Caco-2 (cell line): Measurements from ENCODE around the gene CEL. TPM values are rescaled to one million over a fixed set of nuclear protein-coding genes. Genes with fewer than 3 reads are reported as not detected.

Source experiments
- BruUV-seq: library from RNA; stranded (reverse); fragments of 400-500 nt; replicated peaks from 2 replicates; lab custom pipeline; 2021; lab: Mats Ljungman, UMichigan
- CTCF ChIA-PET: fragments of 300-600 bp; sonication (Branson Sonifier 250); formaldehyde crosslinking; loops from one replicate; lab custom pipeline; 2022; ENCODE audit warnings: antibody characterized with exemption; lab: Charles Lee
- POLR2A ChIA-PET: fragments of 300-600 bp; sonication (Branson Sonifier 250); formaldehyde crosslinking; loops from one replicate; lab custom pipeline; 2022; ENCODE audit warnings: antibody characterized with exemption; lab: Charles Lee
- DNase-seq, 2 experiments: peaks; one replicate each; pipeline versions ENCODE4 v3.0.0 to v3.0.0-alpha.2; 2020 to 2022
- H3K27me3 ChIP-seq: replicated peaks from 2 replicates; pipeline ENCODE4 v1.6.0; 2011; ENCODE audit warnings: low read length; ENCODE audit not compliant: control insufficient read depth, insufficient read depth
- H3K36me3 ChIP-seq: 2 replicates; pipeline ENCODE4 v1.5.1; 2011; ENCODE audit warnings: low read length; ENCODE audit not compliant: control insufficient read depth, insufficient read depth
- H3K4me1 ChIP-seq: fragments of 250-450 bp; sonication (Bioruptor Pico); 2 replicates; pipeline ENCODE4 v1.5.1; 2020; ENCODE audit warnings: mild to moderate bottlenecking
- H3K4me3 ChIP-seq: 2 replicates; pipeline ENCODE4 v1.5.1; 2011; ENCODE audit warnings: low read depth, mild to moderate bottlenecking, control low read depth, low read length
- H3K9me3 ChIP-seq: fragments of 250-450 bp; sonication (Bioruptor Pico); 2 replicates; pipeline ENCODE4 v1.5.1; 2020; ENCODE audit warnings: mild to moderate bottlenecking, moderate library complexity
- H3K27ac Mint-ChIP-seq: one replicate; pipeline ENCODE4 v1.8.0; 2022; ENCODE audit warnings: mixed read lengths; ENCODE audit not compliant: unreplicated experiment
- H3K27me3 Mint-ChIP-seq: one replicate; pipeline ENCODE4 v1.8.0; 2022; ENCODE audit warnings: mixed read lengths; ENCODE audit not compliant: insufficient read depth, unreplicated experiment
- H3K36me3 Mint-ChIP-seq: one replicate; pipeline ENCODE4 v1.8.0; 2022; ENCODE audit warnings: mild to moderate bottlenecking, mixed read lengths; ENCODE audit not compliant: insufficient read depth, unreplicated experiment
- H3K4me1 Mint-ChIP-seq: one replicate; pipeline ENCODE4 v1.8.0; 2022; ENCODE audit warnings: low read depth, mixed read lengths; ENCODE audit not compliant: unreplicated experiment
- H3K4me3 Mint-ChIP-seq: one replicate; pipeline ENCODE4 v1.8.0; 2022; ENCODE audit warnings: mild to moderate bottlenecking, moderate library complexity, mixed read lengths; ENCODE audit not compliant: unreplicated experiment
- H3K9me3 Mint-ChIP-seq: one replicate; pipeline ENCODE4 v1.8.0; 2022; ENCODE audit warnings: mixed read lengths; ENCODE audit not compliant: unreplicated experiment
- CTCF ChIP-seq, 2 experiments: fragments of 200-600 bp in 1 of 2; IDR thresholded peaks; 1 replicate in 1 of 2; 2 replicates in 1 of 2; pipeline versions ENCODE4 v1.5.1 to v1.8.0; 2011 to 2022; ENCODE audit warnings: antibody characterized with exemption in 1 of 2, control low read depth in 1 of 2, inconsistent platforms in 1 of 2, low read depth in 1 of 2, low read length in 1 of 2, mild to moderate bottlenecking in 1 of 2, moderate library complexity in 1 of 2; ENCODE audit not compliant: insufficient read depth in 1 of 2, severe bottlenecking in 1 of 2, unreplicated experiment in 1 of 2
- intact Hi-C: fragments of 100-400 bp; cut with micrococcal nuclease; formaldehyde crosslinking; loops from one replicate; pipeline ENCODE4 v1.10.0; 2022; ENCODE audit not compliant: unreplicated experiment
- total RNA-seq: library from RNA; stranded (reverse); gene quantifications from 2 replicates; pipeline ENCODE4 v1.2.3, GENCODE V29; 2022

CEL gene
- total RNA-seq, 1 experiment from 2014 or later = 2.0 TPM

DNA sequence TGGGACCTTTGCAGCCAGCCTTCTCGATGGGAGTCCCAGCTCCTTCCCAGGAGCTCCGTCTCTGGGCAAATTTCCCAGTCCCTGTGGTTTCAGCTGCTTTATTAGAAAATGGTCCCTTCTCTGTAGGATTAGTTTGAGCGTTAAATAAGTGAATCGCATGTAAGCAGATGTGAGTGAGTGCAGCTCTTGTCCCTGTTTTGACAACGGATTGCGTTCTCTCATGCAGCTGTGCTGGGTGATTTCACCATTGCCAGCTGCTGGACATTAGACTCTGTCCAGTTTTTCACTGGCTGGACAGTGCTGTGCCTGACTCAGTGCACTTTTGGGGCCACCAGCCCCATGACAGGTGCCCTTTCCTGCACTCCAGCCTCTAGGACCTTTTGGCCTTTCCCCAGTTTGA lies 11.6 kb upstream of the CEL start:
- no peaks in the 10 kb centered on the region for H3K27me3 Mint-ChIP-seq
- Histone ChIP-seq H3K4me3 (no peak overlapping the region), H3K4me1 (no peaks in the 10 kb centered on the region), H3K36me3 (0 out of 2 replicates have a peak, but pooled peaks cover 1% of the 10 kb centered on the region), H3K27me3 (no peaks in the 10 kb centered on the region), H3K9me3 (no peaks in the 10 kb centered on the region)
- H3K27ac Mint-ChIP-seq = peak overlapping the region; percentile 48
- no peak for TF ChIP-seq CTCF (IDR thresholded peaks at IDR 0.05; ENCODE audit: insufficient read depth in 1 of 2, low read depth in 1 of 2, low read length in 1 of 2, severe bottlenecking in 1 of 2, unreplicated experiment in 1 of 2)
- H3K4me1 Mint-ChIP-seq = peaks cover 6% of the 10 kb centered on the region
- H3K4me3 Mint-ChIP-seq = no peak overlapping the region
- no peak for DNase-seq
- POLR2A ChIA-PET = no interaction called here
- no TSS peak for BruUV-seq
- CTCF ChIA-PET = no interaction called here
- H3K9me3 Mint-ChIP-seq = no peaks in the 10 kb centered on the region
- intact Hi-C loops = no loop called here
- peaks cover 60% of the 10 kb centered on the region for H3K36me3 Mint-ChIP-seq

DNA sequence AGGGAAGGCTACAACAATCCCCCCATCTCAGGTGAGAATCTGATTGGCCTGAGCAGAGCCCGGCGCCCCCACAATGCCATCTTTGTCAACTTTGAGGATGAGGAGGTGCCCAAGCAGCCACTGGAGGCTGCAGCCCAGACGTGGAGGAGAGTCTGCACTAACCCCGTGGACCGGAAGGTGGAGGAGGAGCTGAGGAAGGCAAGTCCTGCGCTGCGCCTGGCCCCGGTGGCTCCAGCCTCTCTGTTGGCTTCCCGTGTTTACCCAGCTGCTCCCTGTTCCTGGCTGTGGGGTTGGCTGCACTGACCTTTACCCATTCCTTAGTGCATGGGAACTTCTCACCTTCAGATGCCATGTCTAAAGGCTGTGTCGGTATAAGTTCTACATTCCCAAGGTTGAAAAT lies 11.0 kb upstream of the CEL start:
- Histone ChIP-seq H3K4me3 (no peak overlapping the region), H3K27me3 (no peaks in the 10 kb centered on the region), H3K4me1 (no peaks in the 10 kb centered on the region), H3K36me3 (0 out of 2 replicates have a peak, but pooled peaks cover 1% of the 10 kb centered on the region), H3K9me3 (no peaks in the 10 kb centered on the region)
- no TSS peak for BruUV-seq
- peak overlapping the region; percentile 48 for H3K27ac Mint-ChIP-seq
- no peaks in the 10 kb centered on the region for H3K9me3 Mint-ChIP-seq
- CTCF ChIA-PET = interaction anchor here (1.0 kb wide), 1 partner anchor 94 kb away, joined by 3 read pairs; no protein-coding TSS in a partner anchor
- POLR2A ChIA-PET = no interaction called here
- peaks cover 6% of the 10 kb centered on the region for H3K4me1 Mint-ChIP-seq
- intact Hi-C loops = no loop called here
- H3K4me3 Mint-ChIP-seq = no peak overlapping the region
- no peaks in the 10 kb centered on the region for H3K27me3 Mint-ChIP-seq
- H3K36me3 Mint-ChIP-seq = peaks cover 61% of the 10 kb centered on the region
- TF ChIP-seq CTCF (IDR thresholded peaks at IDR 0.05; ENCODE audit: insufficient read depth in 1 of 2, low read depth in 1 of 2, low read length in 1 of 2, severe bottlenecking in 1 of 2, unreplicated experiment in 1 of 2) = no peak
- no peak for DNase-seq

- DNase-seq = no peak
- Histone ChIP-seq H3K9me3 (no peaks in the 10 kb centered on the region), H3K27me3 (no peaks in the 10 kb centered on the region), H3K4me1 (no peaks in the 10 kb centered on the region), H3K36me3 (0 out of 2 replicates have a peak, but pooled peaks cover 1% of the 10 kb centered on the region), H3K4me3 (no peak overlapping the region)
- ChIA-PET POLR2A (no interaction called here), CTCF (interaction anchor here (1.0 kb wide), 1 partner anchor 93 kb away, joined by 3 read pairs; no protein-coding TSS in a partner anchor)
- Mint-ChIP-seq H3K4me3 (no peak overlapping the region), H3K9me3 (no peaks in the 10 kb centered on the region), H3K36me3 (peaks cover 54% of the 10 kb centered on the region), H3K27ac (no peak overlapping the region), H3K27me3 (no peaks in the 10 kb centered on the region), H3K4me1 (peaks cover 4% of the 10 kb centered on the region)
- intact Hi-C loops = no loop called here
- no peak for TF ChIP-seq CTCF (IDR thresholded peaks at IDR 0.05; ENCODE audit: insufficient read depth in 1 of 2, low read depth in 1 of 2, low read length in 1 of 2, severe bottlenecking in 1 of 2, unreplicated experiment in 1 of 2)
- BruUV-seq = no TSS peak
Observed at GRCh38 chr9:133051281-133051900, 10.4 kb upstream of the CEL start.
